Activated CD4-positive, alpha-beta memory T cell treated with anti-CD3 and anti-CD28 coated beads, Interleukin-2, amount 10 ng/mL, durations not matched to agents 7 days and 5 days (primary cell): Measurements from ENCODE around the gene CTTNBP2. TPM values are rescaled to one million over a fixed set of nuclear protein-coding genes. Genes with fewer than 3 reads are reported as not detected.

Experiments used
- CTCF ChIA-PET: fragments of 350-600 bp; sonication (Branson Sonifier 250); formaldehyde crosslinking; loops from one replicate; lab custom pipeline; 2021; ENCODE audit warnings: antibody characterized with exemption, inconsistent platforms; lab: Charles Lee
- POLR2A ChIA-PET: fragments of 350-600 bp; sonication (Branson Sonifier 250); formaldehyde crosslinking; loops from one replicate; lab custom pipeline; 2021; ENCODE audit warnings: antibody characterized with exemption; lab: Charles Lee
- DNase-seq: peaks from one replicate; pipeline ENCODE4 v3.0.0-alpha.2; 2020
- H3K27ac Mint-ChIP-seq: one replicate; pipeline ENCODE4 v1.8.0; 2021; ENCODE audit warnings: mild to moderate bottlenecking, mixed read lengths
- H3K27me3 Mint-ChIP-seq: one replicate; pipeline ENCODE4 v1.8.0; 2021; ENCODE audit warnings: mixed read lengths
- H3K36me3 Mint-ChIP-seq: one replicate; pipeline ENCODE4 v1.8.0; 2021; ENCODE audit warnings: low read depth, mixed read lengths
- H3K4me1 Mint-ChIP-seq: one replicate; pipeline ENCODE4 v1.8.0; 2021; ENCODE audit warnings: mixed read lengths
- H3K4me3 Mint-ChIP-seq: one replicate; pipeline ENCODE4 v1.8.0; 2021; ENCODE audit warnings: mild to moderate bottlenecking, mixed read lengths
- H3K9me3 Mint-ChIP-seq: one replicate; pipeline ENCODE4 v1.8.0; 2021; ENCODE audit warnings: mixed read lengths
- total RNA-seq, 2 experiments: library from RNA; stranded (reverse); gene quantifications; one replicate each; pipeline ENCODE4 v1.2.3, GENCODE V29; 2021

Gene CTTNBP2
- total RNA-seq, 2 experiments from 2014 or later = not detected

GRCh38 chr7:117759950-117760640, 113.1 kb downstream of the CTTNBP2 start:
- Mint-ChIP-seq H3K36me3 (no peaks in the 10 kb centered on the region), H3K9me3 (no peaks in the 10 kb centered on the region), H3K4me1 (no peaks in the 10 kb centered on the region), H3K27me3 (no peaks in the 10 kb centered on the region), H3K4me3 (no peak overlapping the region), H3K27ac (no peak overlapping the region)
- ChIA-PET POLR2A (no interaction called here), CTCF (no interaction called here)
- DNase-seq = no peak

DNA sequence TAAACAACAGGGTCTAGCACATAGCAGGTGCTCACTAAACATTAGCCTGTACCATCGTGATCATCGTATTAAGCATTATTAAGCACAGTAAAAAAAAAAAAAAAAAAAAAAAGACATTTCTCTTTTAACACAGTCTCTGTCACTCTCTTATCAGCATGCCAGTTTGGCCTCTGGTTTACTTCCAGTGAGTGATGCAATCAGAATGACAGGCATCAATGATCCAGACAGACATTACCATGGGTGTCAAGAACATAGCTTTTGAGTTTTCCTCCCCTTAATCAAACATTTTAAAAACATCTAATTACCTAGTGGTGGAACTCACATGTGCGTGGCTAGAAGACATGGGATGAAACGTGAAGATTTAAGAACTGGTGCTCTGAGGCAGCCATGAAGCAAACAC, 115.8 kb downstream of the CTTNBP2 start:
- Mint-ChIP-seq H3K36me3 (no peaks in the 10 kb centered on the region), H3K27ac (no peak overlapping the region), H3K27me3 (no peaks in the 10 kb centered on the region), H3K9me3 (no peaks in the 10 kb centered on the region), H3K4me1 (no peaks in the 10 kb centered on the region), H3K4me3 (no peak overlapping the region)
- ChIA-PET POLR2A (no interaction called here), CTCF (no interaction called here)
- no peak for DNase-seq

GRCh38 chr7:117756586-117757085, 116.6 kb downstream of the CTTNBP2 start:
- no peaks in the 10 kb centered on the region for H3K27me3 Mint-ChIP-seq
- ChIA-PET POLR2A (no interaction called here), CTCF (no interaction called here)
- no peaks in the 10 kb centered on the region for H3K36me3 Mint-ChIP-seq
- H3K9me3 Mint-ChIP-seq = no peaks in the 10 kb centered on the region
- no peaks in the 10 kb centered on the region for H3K4me1 Mint-ChIP-seq
- H3K27ac Mint-ChIP-seq = no peak overlapping the region
- no peak for DNase-seq
- H3K4me3 Mint-ChIP-seq = no peak overlapping the region

DNA sequence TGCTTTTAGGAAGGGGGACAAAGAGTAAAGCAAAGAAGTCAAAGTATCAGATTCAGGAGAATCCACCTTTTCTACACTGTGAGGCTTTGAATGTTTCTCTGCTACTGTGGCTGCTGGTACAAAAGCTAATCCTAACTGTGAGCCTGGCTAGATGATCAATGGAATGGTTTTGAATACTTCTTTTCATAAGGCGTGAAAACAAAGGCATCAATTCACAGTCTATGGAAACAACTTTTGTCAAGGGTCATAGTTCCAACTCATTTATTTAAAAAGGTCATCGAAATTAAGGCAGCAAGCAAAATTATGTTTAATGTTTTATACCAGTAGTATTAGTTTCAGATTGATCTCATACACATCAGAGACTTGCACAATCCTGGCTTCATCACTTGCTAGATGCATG, 118.1 kb downstream of the CTTNBP2 start:
- POLR2A ChIA-PET = no interaction called here

DNA sequence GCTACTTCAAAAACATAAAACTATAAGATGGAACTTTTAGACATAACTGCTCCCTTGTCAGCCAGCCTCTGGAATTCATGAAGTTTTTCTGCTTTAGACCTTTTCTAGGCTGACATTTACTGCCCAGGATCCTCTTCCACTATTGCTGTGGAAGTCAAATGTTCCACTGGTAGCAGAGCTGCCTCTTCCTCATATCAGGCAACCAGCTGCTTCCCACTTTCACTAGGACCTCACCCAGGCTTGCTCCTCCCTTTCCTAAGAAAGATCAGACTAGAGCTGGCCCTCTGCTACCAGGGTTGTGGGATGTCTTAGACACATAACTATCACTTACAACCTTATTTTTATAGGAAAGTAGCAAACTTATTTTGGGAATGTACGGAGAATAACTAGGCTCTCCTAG, 121.5 kb downstream of the CTTNBP2 start:
- Mint-ChIP-seq H3K9me3 (no peaks in the 10 kb centered on the region), H3K36me3 (no peaks in the 10 kb centered on the region), H3K4me3 (no peak overlapping the region), H3K27ac (no peak overlapping the region), H3K27me3 (no peaks in the 10 kb centered on the region), H3K4me1 (no peaks in the 10 kb centered on the region)
- no peak for DNase-seq
- CTCF ChIA-PET = interaction anchor here (1.0 kb wide), 1 partner anchor 445 kb away, joined by 3 read pairs; no protein-coding TSS in a partner anchor
- POLR2A ChIA-PET = no interaction called here

More for the DNA sequence above, 118.1 kb downstream of the CTTNBP2 start:
- Mint-ChIP-seq H3K27ac (no peak overlapping the region), H3K36me3 (no peaks in the 10 kb centered on the region), H3K4me1 (no peaks in the 10 kb centered on the region), H3K27me3 (no peaks in the 10 kb centered on the region), H3K9me3 (no peaks in the 10 kb centered on the region), H3K4me3 (no peak overlapping the region)
- no peak for DNase-seq
- CTCF ChIA-PET = no interaction called here

DNA sequence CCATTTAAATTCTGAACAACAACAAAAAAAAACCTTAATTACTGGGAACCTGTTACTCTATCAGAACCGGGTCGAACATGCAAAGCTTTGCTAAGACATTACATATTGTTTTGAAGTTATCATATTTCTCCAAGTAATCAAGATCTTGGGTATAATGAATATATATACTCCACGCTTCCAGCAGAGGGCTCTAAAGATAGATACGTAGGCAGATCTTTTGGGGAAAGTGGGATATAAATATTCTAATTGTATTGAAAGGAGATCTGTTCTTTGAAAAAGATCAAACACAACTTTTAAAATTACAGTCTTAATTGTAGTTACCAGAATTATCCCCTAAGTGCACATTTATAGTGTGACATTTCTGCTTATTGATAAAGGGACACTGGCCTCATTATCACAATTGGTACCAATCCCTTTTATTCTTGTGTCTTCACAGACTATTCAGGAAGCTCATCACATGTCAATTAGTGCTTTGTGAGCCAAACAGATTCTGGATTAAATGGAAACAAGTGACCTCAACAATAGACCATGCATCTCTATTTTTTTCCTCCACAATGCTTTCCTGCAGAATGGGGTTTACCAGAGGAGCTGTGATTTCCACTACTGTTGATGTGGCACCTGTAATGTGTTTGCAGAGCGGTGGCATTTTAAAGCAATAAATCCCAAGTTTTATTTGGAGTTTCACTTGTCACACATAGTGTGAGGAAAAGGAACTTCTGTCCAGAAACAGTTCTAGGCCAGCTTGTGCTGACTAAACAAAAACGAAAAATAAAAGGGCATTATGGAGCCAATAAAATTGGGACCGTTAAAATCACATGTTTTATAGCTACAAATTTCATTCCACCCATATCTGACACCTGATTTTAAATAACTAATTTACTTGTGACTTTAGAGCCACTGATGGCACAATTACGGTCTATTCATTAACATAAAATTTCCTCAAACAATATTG, 122.4 kb downstream of the CTTNBP2 start:
- Mint-ChIP-seq H3K27me3 (no peaks in the 10 kb centered on the region), H3K9me3 (no peaks in the 10 kb centered on the region), H3K27ac (no peak overlapping the region), H3K4me3 (no peak overlapping the region), H3K4me1 (no peaks in the 10 kb centered on the region), H3K36me3 (no peaks in the 10 kb centered on the region)
- no peak for DNase-seq
- POLR2A ChIA-PET = no interaction called here
- CTCF ChIA-PET = interaction anchor here (1.0 kb wide), 1 partner anchor 446 kb away, joined by 3 read pairs; no protein-coding TSS in a partner anchor

GRCh38 chr7:117741962-117742361, 131.3 kb downstream of the CTTNBP2 start:
- Mint-ChIP-seq H3K4me1 (no peaks in the 10 kb centered on the region), H3K27me3 (no peaks in the 10 kb centered on the region), H3K36me3 (no peaks in the 10 kb centered on the region), H3K9me3 (no peaks in the 10 kb centered on the region), H3K4me3 (no peak overlapping the region), H3K27ac (no peak overlapping the region)
- ChIA-PET CTCF (no interaction called here), POLR2A (no interaction called here)
- no peak for DNase-seq

GRCh38 chr7:117739085-117739484, 134.2 kb downstream of the CTTNBP2 start:
- H3K9me3 Mint-ChIP-seq = no peaks in the 10 kb centered on the region
- DNase-seq = no peak
- POLR2A ChIA-PET = no interaction called here
- no peak overlapping the region for H3K4me3 Mint-ChIP-seq
- no peaks in the 10 kb centered on the region for H3K27me3 Mint-ChIP-seq
- H3K27ac Mint-ChIP-seq = no peak overlapping the region
- CTCF ChIA-PET = no interaction called here
- no peaks in the 10 kb centered on the region for H3K4me1 Mint-ChIP-seq
- no peaks in the 10 kb centered on the region for H3K36me3 Mint-ChIP-seq

GRCh38 chr7:117737926-117738325, 135.3 kb downstream of the CTTNBP2 start:
- ChIA-PET CTCF (no interaction called here), POLR2A (no interaction called here)
- no peaks in the 10 kb centered on the region for H3K4me1 Mint-ChIP-seq
- H3K27me3 Mint-ChIP-seq = no peaks in the 10 kb centered on the region
- H3K27ac Mint-ChIP-seq = no peak overlapping the region
- no peaks in the 10 kb centered on the region for H3K9me3 Mint-ChIP-seq
- no peak overlapping the region for H3K4me3 Mint-ChIP-seq
- DNase-seq = no peak
- no peaks in the 10 kb centered on the region for H3K36me3 Mint-ChIP-seq

DNA sequence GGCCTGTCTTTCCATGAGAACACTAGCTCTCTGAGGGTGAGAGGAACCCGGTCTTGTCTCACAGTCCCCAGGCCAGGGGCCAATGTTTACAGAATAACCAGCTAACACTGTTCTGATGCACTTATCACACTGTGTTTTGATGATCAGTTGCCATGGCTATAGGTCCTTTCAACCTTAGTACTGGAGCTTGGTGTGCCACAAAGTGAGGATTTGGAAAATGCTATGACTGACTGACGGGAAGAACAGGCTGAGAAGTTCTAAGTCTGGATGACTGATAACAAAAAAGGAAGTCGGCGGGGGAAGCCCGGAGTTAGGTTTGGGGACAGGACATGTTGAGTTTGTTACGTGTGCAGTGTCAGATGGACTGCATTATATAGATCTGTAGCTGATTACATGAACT, 141.8 kb downstream of the CTTNBP2 start:
- POLR2A ChIA-PET = no interaction called here
- no peak overlapping the region for H3K4me3 Mint-ChIP-seq
- DNase-seq = no peak
- H3K9me3 Mint-ChIP-seq = no peaks in the 10 kb centered on the region
- no peaks in the 10 kb centered on the region for H3K36me3 Mint-ChIP-seq
- H3K27me3 Mint-ChIP-seq = peaks cover 5% of the 10 kb centered on the region
- CTCF ChIA-PET = interaction anchor here (1.1 kb wide), 1 partner anchor 13 kb away, joined by 3 read pairs; no protein-coding TSS in a partner anchor
- H3K4me1 Mint-ChIP-seq = peaks cover 3% of the 10 kb centered on the region
- no peak overlapping the region for H3K27ac Mint-ChIP-seq

- no peak overlapping the region for H3K4me3 Mint-ChIP-seq
- ChIA-PET POLR2A (no interaction called here), CTCF (interaction anchor here (1.1 kb wide), 1 partner anchor 12 kb away, joined by 3 read pairs; no protein-coding TSS in a partner anchor)
- peaks cover 3% of the 10 kb centered on the region for H3K4me1 Mint-ChIP-seq
- no peak overlapping the region for H3K27ac Mint-ChIP-seq
- DNase-seq = no peak
- H3K27me3 Mint-ChIP-seq = peaks cover 5% of the 10 kb centered on the region
- H3K9me3 Mint-ChIP-seq = no peaks in the 10 kb centered on the region
- no peaks in the 10 kb centered on the region for H3K36me3 Mint-ChIP-seq
These were observed 142.9 kb downstream of the CTTNBP2 start for GRCh38 chr7:117730390-117730789.

DNA sequence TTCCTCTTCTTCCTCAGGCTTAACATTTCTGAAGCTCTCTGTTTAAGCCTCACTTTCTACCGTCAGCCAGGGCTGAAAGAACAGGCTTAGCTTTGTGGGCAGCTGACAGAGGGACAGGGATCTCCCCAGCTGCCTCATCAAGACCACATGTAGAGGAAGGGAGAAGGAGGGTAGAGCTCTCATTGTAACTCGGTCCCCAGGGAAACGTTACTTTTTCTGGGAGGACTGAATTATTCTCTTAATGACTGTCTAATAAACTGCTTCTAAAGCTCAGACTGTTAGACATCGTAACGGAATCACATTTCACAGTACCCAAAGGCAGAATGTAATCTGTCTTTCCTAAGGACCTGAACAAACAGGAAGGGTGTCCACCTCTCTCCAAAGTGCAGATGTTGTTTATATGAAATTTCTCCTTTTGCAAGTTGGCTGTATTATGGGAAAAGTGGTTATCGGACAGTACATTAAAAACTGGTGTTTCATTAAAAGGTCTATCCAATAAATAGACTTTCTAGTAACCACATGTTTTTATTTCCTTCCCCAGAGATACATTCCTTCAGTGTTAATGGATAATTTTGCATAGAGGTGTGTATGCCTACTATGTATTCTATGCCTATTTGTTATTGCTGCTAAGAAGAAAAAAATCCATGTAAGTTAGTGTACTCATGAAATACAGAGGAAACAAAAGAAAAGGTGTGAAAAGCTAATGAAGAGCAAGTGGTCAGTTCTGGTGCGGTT, 144.2 kb downstream of the CTTNBP2 start:
- Mint-ChIP-seq H3K9me3 (no peaks in the 10 kb centered on the region), H3K27me3 (peaks cover 5% of the 10 kb centered on the region), H3K27ac (no peak overlapping the region), H3K4me1 (peaks cover 3% of the 10 kb centered on the region), H3K4me3 (no peak overlapping the region), H3K36me3 (no peaks in the 10 kb centered on the region)
- POLR2A ChIA-PET = no interaction called here
- DNase-seq = no peak
- CTCF ChIA-PET = no interaction called here

DNA sequence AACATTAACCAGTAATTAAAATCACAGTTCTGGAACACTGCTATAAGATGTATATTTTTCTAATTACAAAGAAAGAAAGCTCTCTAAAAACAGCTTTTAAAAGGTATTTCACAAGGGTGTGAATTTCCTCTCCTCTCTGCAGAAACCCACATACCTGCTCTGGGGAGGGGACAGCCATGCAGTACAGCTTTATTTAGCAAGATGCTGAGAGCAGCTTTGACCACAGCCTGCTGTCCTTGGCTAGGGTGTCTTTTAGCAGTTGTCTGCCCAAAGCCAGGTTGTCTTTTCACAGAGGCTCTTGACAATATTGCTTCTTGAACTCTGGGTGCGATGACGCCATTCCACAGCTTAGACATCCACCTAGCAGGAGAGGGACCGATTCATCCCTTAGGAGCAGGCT, 148.3 kb downstream of the CTTNBP2 start:
- Mint-ChIP-seq H3K4me1 (no peaks in the 10 kb centered on the region), H3K27me3 (peaks cover 2% of the 10 kb centered on the region), H3K9me3 (no peaks in the 10 kb centered on the region), H3K4me3 (no peak overlapping the region), H3K27ac (no peak overlapping the region), H3K36me3 (no peaks in the 10 kb centered on the region)
- ChIA-PET CTCF (no interaction called here), POLR2A (no interaction called here)
- no peak for DNase-seq
